ENCODE data around the gene NTN1. TPM values are rescaled to one million over a fixed set of nuclear protein-coding genes. Genes with fewer than 3 reads are reported as not detected.

Gene NTN1
- total and polyA plus RNA-seq, 2 of the 4 experiments (the other 2 are of a cell fraction): under 0.01 to 0.07 TPM

- no peaks in the 10 kb centered on the region for H3K36me3 ChIP-seq (ENCODE audit: control insufficient read depth, insufficient read depth, low read length)
- no peak for ATAC-seq (ENCODE audit: low read depth)
- peaks cover 12% of the 10 kb centered on the region; the same call in 1 of the 2 replicates for H3K27me3 ChIP-seq (ENCODE audit: control insufficient read depth, insufficient read depth, low read length)
- no CpG with 5 or more reads among the region's 4 CpGs for WGBS, 2 experiments (ENCODE audit: extremely low coverage in 2 of 2, insufficient read length in 1 of 2)
- BruUV-seq (replicated peaks): no TSS peak
- no peak overlapping the region for H2AFZ ChIP-seq (replicated peaks; ENCODE audit: low read length, poor library complexity)
- no peaks in the 10 kb centered on the region for H4K20me1 ChIP-seq (ENCODE audit: insufficient read depth, low read length)
- peaks cover 2% of the 10 kb centered on the region; the same call in 1 of the 2 replicates for H3K4me1 ChIP-seq (ENCODE audit: control insufficient read depth, insufficient read depth, low read length)
- no peak overlapping the region for H3K4me3 ChIP-seq (ENCODE audit: insufficient read depth, low read depth, low read length)
- H3K4me2 ChIP-seq (ENCODE audit: low read depth, low read length): no peak overlapping the region
- no peak overlapping the region for H2BK20ac ChIP-seq (ENCODE audit: low read depth, low read length)
- H4K5ac ChIP-seq (ENCODE audit: low read depth, low read length): no peak overlapping the region
- no peak overlapping the region for H2AK5ac ChIP-seq (ENCODE audit: low read depth, low read length)
- ChIA-PET CTCF (no interaction called here), POLR2A (ENCODE audit: unreplicated experiment) (no interaction called here)
- no peaks in the 10 kb centered on the region; the same call in 1 of the 2 replicates for H3K9me3 ChIP-seq (ENCODE audit: control insufficient read depth, insufficient read depth, low read length)
- H3K14ac ChIP-seq (replicated peaks; ENCODE audit: low read depth, low read length): no peak overlapping the region
- TF ChIP-seq CHD1 (IDR thresholded peaks at IDR 0.05; ENCODE audit: low read depth, low read length) (no peak), FOS (IDR thresholded peaks at IDR 0.05; ENCODE audit: low read depth, low read length) (no peak), CEBPB (IDR thresholded peaks at IDR 0.05; ENCODE audit: low read depth, low read length) (no peak), MAFK (IDR thresholded peaks at IDR 0.05; ENCODE audit: low read depth, low read length) (no peak), RFX5 (IDR thresholded peaks at IDR 0.05; ENCODE audit: low read depth, low read length) (no peak)
- no peak overlapping the region for H4K8ac ChIP-seq (ENCODE audit: low read depth in 2 of 2, low read length in 2 of 2)
- H3K9ac ChIP-seq (ENCODE audit: low read depth, low read length): no peak overlapping the region
- no peak overlapping the region for H2BK5ac ChIP-seq (ENCODE audit: low read depth, low read length, poor library complexity, severe bottlenecking)
- no peak overlapping the region for H2BK15ac ChIP-seq (ENCODE audit: low read depth, low read length)
- no peak overlapping the region for H3K4ac ChIP-seq (ENCODE audit: low read depth, low read length)
- intact Hi-C loops (cut with micrococcal nuclease): no loop called here
- H3K18ac ChIP-seq (ENCODE audit: low read depth, low read length): no peak overlapping the region
- dilution Hi-C loops (cut with HindIII; ENCODE audit: low sequenced_read_pairs, unreplicated experiment): no loop called here
- H2AK9ac ChIP-seq (replicated peaks; ENCODE audit: low read depth, low read length, poor library complexity): no peak overlapping the region
- in situ Hi-C loops (cut with MboI; ENCODE audit: low sequenced_read_pairs): no loop called here
- DNase-seq: no peak
- no peaks in the 10 kb centered on the region for H3K9me1 ChIP-seq (ENCODE audit: insufficient read depth, low read length)
- H2BK120ac ChIP-seq (ENCODE audit: low read depth, low read length): no peak overlapping the region
- no peak overlapping the region for H3K23ac ChIP-seq (ENCODE audit: low read depth, low read length)
- no peaks in the 10 kb centered on the region for H3K79me1 ChIP-seq (ENCODE audit: low read depth in 1 of 2, low read length in 2 of 2)
- H3K56ac ChIP-seq (ENCODE audit: extremely low read depth, insufficient read depth, low read length): no peak overlapping the region
- H4K91ac ChIP-seq (ENCODE audit: insufficient read depth, low read depth, low read length): no peak overlapping the region
- H3K27ac ChIP-seq (ENCODE audit: insufficient read depth, low read length): no peak overlapping the region
These were observed 160.3 kb downstream of the NTN1 start for GRCh38 chr17:9181640-9182039.
